ENCODE results near the gene ERICH2.

ERICH2 gene

DNA sequence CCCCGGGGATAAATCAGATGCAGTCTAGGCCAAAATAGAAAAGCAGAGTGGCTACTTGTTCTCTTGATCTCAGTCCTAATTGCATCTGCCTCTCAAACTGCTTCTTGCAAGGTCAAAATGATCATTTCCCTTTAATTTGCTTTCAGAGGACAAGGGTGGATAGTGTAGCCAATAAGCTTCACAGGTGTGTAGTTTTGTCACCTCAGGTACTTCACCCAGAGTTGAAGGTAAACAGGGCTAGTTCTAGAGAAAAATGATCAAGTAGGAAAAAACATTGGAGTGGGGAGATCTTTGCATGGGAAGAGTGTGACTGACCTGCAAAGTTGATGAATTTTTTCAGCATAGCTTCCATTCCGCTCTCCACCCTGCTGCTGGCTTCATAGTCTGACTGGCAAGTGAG, 8.7 kb downstream of the ERICH2 start:
- Histone ChIP-seq H3K9me3 (no peaks in the 10 kb centered on the region), H3K27ac (no peak overlapping the region), H3K27me3 (no peaks in the 10 kb centered on the region), H3K4me3 (no peak overlapping the region), H3K36me3 (no peaks in the 10 kb centered on the region), H3K4me1 (no peaks in the 10 kb centered on the region)
- no peak for DNase-seq
- TF ChIP-seq CTCF (IDR thresholded peaks at IDR 0.05): no peak
- intact Hi-C loops (cut with DNase I; ENCODE audit: low total_unique reads): no loop called here

- Histone ChIP-seq H3K27me3 (no peaks in the 10 kb centered on the region), H3K4me3 (no peak overlapping the region), H3K4me1 (no peaks in the 10 kb centered on the region), H3K36me3 (no peaks in the 10 kb centered on the region), H3K9me3 (no peaks in the 10 kb centered on the region), H3K27ac (no peak overlapping the region)
- intact Hi-C loops (cut with DNase I; ENCODE audit: low total_unique reads): no loop called here
- TF ChIP-seq CTCF (IDR thresholded peaks at IDR 0.05): no peak
- DNase-seq: no peak
Observed at GRCh38 chr2:170779304-170779703, 9.1 kb downstream of the ERICH2 start.

DNA sequence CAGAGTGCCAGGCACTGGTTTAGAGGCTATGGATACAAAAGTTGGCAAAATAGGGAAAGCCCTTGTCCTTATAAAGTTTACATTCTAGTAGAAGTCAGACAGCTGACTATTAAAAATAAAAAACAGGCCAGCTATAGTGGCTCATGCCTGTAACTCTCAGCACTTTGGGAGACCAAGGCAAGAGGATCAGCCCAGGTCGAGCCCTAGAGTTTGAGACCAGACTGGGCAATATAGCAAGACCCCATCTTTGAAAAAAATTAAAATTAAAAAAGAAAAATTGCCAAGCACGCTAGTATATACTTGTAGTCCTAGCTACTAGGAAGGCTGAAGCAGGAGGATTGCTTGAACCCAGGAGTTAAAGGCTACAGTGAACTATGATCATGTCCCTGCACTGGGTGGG, 12.5 kb downstream of the ERICH2 start:
- no peak for TF ChIP-seq CTCF (IDR thresholded peaks at IDR 0.05)
- Histone ChIP-seq H3K4me3 (no peak overlapping the region), H3K27me3 (no peaks in the 10 kb centered on the region), H3K4me1 (no peaks in the 10 kb centered on the region), H3K9me3 (no peaks in the 10 kb centered on the region), H3K36me3 (no peaks in the 10 kb centered on the region), H3K27ac (no peak overlapping the region)
- intact Hi-C loops (cut with DNase I; ENCODE audit: low total_unique reads): no loop called here
- DNase-seq: no peak

DNA sequence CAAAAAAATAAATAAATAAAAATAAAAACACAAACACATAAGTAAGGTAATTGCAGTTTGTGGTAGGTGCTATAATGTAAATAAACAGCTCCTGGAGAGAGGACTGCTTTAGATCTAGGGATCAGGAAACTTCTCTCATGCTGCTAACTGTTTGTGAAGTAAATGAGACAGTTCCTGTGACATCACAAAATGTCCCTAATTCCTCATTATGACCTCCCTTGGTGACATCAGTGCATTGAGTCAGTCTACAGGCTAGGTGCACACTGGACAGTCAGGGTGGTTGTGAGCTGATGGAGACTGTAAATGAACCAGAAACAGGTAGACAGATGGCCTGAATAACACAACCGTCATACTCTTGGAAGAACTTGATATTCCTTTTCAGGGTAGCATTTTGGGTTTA, 13.4 kb downstream of the ERICH2 start:
- Histone ChIP-seq H3K27ac (no peak overlapping the region), H3K27me3 (no peaks in the 10 kb centered on the region), H3K4me3 (no peak overlapping the region), H3K36me3 (no peaks in the 10 kb centered on the region), H3K9me3 (no peaks in the 10 kb centered on the region), H3K4me1 (no peaks in the 10 kb centered on the region)
- TF ChIP-seq CTCF (IDR thresholded peaks at IDR 0.05): no peak
- intact Hi-C loops (cut with DNase I; ENCODE audit: low total_unique reads): no loop called here
- no peak for DNase-seq

DNA sequence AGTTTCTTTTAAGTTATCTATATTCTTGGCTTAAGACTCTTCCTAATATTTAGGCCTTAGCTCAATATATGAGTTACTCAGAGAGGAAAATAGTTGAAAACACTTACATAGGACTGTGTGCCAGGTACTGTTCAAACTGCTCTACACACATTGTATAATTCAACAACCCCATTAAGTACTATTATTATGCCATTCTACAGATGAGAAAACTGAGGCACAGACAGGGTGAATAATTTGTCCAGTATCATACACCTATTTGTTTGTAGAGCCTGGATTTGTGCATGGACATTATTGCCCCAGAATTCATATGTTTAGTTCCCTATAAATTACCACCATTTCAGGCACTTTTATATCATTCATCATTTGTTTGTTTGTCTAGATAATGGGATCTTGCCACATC, 28.8 kb downstream of the ERICH2 start:
- H3K36me3 ChIP-seq: no peaks in the 10 kb centered on the region
- H3K27ac ChIP-seq: no peak overlapping the region
- H3K9me3 ChIP-seq: no peaks in the 10 kb centered on the region
- H3K4me1 ChIP-seq: no peaks in the 10 kb centered on the region
- intact Hi-C loops (cut with DNase I; ENCODE audit: low total_unique reads): no loop called here
- H3K4me3 ChIP-seq: no peak overlapping the region
- TF ChIP-seq CTCF (IDR thresholded peaks at IDR 0.05): no peak
- H3K27me3 ChIP-seq: no peaks in the 10 kb centered on the region
- no peak for DNase-seq

- no peak for DNase-seq
- no peak for TF ChIP-seq CTCF (IDR thresholded peaks at IDR 0.05)
Observed at GRCh38 chr2:170806548-170806947, 36.4 kb downstream of the ERICH2 start.

More at GRCh38 chr2:170806548-170806947, 36.4 kb downstream of the ERICH2 start:
- Histone ChIP-seq H3K36me3 (no peaks in the 10 kb centered on the region), H3K27me3 (no peaks in the 10 kb centered on the region), H3K4me1 (no peaks in the 10 kb centered on the region), H3K4me3 (no peak overlapping the region), H3K9me3 (no peaks in the 10 kb centered on the region), H3K27ac (no peak overlapping the region)
- intact Hi-C loops (cut with DNase I; ENCODE audit: low total_unique reads): no loop called here
